Neuronal stem cell (in vitro differentiated cells): ENCODE measurements around the gene PVR.
"Not testable (repeated sequence)": the region's sequence is repeated elsewhere in the genome, so short reads cannot be mapped to it uniquely, and the experiment has no call there.

Experiments
- DNase-seq: peaks from one replicate; pipeline ENCODE4 v3.0.0-alpha.2; 2013; ENCODE audit warnings: low spot score
- H2AFZ ChIP-seq: one replicate; pipeline ENCODE4 v1.6.1; 2013; ENCODE audit warnings: mild to moderate bottlenecking, low read length, inconsistent platforms
- H2AK5ac ChIP-seq: 2 replicates; pipeline ENCODE4 v1.6.1; 2013; ENCODE audit warnings: low read depth, mild to moderate bottlenecking, inconsistent platforms, low read length, moderate library complexity, mixed read lengths
- H2BK120ac ChIP-seq: 2 replicates; pipeline ENCODE4 v1.6.1; 2013; ENCODE audit warnings: low read depth, mild to moderate bottlenecking, inconsistent platforms, low read length, moderate library complexity, mixed read lengths
- H2BK12ac ChIP-seq: one replicate; pipeline ENCODE4 v1.6.1; 2013; ENCODE audit warnings: low read length, inconsistent platforms
- H2BK15ac ChIP-seq: 2 replicates; pipeline ENCODE4 v1.6.1; 2013; ENCODE audit warnings: mild to moderate bottlenecking, low read length, inconsistent platforms, mixed read lengths
- H2BK5ac ChIP-seq: one replicate; pipeline ENCODE4 v1.6.1; 2013; ENCODE audit warnings: inconsistent platforms, mild to moderate bottlenecking, low read length, moderate library complexity
- H3K14ac ChIP-seq: one replicate; pipeline ENCODE4 v1.6.1; 2013; ENCODE audit warnings: low read length, inconsistent platforms
- H3K18ac ChIP-seq: 2 replicates; pipeline ENCODE4 v1.6.1; 2013; ENCODE audit warnings: low read length, inconsistent platforms
- H3K23ac ChIP-seq: 2 replicates; pipeline ENCODE4 v1.6.1; 2013; ENCODE audit warnings: low read depth, mild to moderate bottlenecking, mixed read lengths, low read length, inconsistent platforms; ENCODE audit not compliant: poor library complexity
- H3K27ac ChIP-seq: replicated peaks from 3 replicates; pipeline ENCODE4 v1.5.1; 2013; ENCODE audit warnings: low read length, inconsistent platforms
- H3K27me3 ChIP-seq, 3 experiments: 2 replicates each; pipeline ENCODE4 v1.6.1; 2013; ENCODE audit warnings: low read length in 3 of 3, mild to moderate bottlenecking in 2 of 3, inconsistent platforms in 1 of 3, low read depth in 1 of 3, mixed read lengths in 1 of 3, moderate library complexity in 1 of 3; ENCODE audit not compliant: control insufficient read depth in 3 of 3, insufficient read depth in 3 of 3
- H3K36me3 ChIP-seq, 2 donors: replicated peaks in 1 of 2; 2 replicates each; pipeline ENCODE4 v1.6.1; 2013; ENCODE audit warnings: low read length in 2 of 2; ENCODE audit not compliant: control insufficient read depth in 2 of 2, insufficient read depth in 2 of 2
- H3K4ac ChIP-seq: 2 replicates; pipeline ENCODE4 v1.6.1; 2013; ENCODE audit warnings: inconsistent platforms, mild to moderate bottlenecking, low read length, moderate library complexity
- H3K4me1 ChIP-seq, 2 donors: 1 replicate in 1 of 2; 2 replicates in 1 of 2; pipeline ENCODE4 v1.6.1; 2013; ENCODE audit warnings: low read length in 2 of 2, low read depth in 1 of 2; ENCODE audit not compliant: control insufficient read depth in 2 of 2, insufficient read depth in 1 of 2
- H3K4me2 ChIP-seq: one replicate; pipeline ENCODE4 v1.6.1; 2013; ENCODE audit warnings: mild to moderate bottlenecking, low read length, inconsistent platforms; ENCODE audit not compliant: insufficient read depth, poor library complexity, severe bottlenecking
- H3K4me3 ChIP-seq, 2 donors: 2 replicates each; pipeline ENCODE4 v1.5.1; 2013; ENCODE audit warnings: low read length in 2 of 2, mild to moderate bottlenecking in 2 of 2, inconsistent platforms in 1 of 2, moderate library complexity in 1 of 2
- H3K79me1 ChIP-seq: one replicate; pipeline ENCODE4 v1.6.1; 2013; ENCODE audit warnings: low read depth, mild to moderate bottlenecking, inconsistent platforms, low read length, moderate library complexity
- H3K9ac ChIP-seq: one replicate; pipeline ENCODE4 v1.6.1; 2013; ENCODE audit warnings: mild to moderate bottlenecking, low read depth, low read length, inconsistent platforms; ENCODE audit not compliant: poor library complexity
- H3K9me3 ChIP-seq, 2 donors: replicated peaks in 1 of 2; 2 replicates each; pipeline versions ENCODE3 to v1.6.1; 2013; ENCODE audit warnings: low read length in 2 of 2, mild to moderate bottlenecking in 2 of 2, inconsistent platforms in 1 of 2, low read depth in 1 of 2, mixed read lengths in 1 of 2, moderate library complexity in 1 of 2; ENCODE audit not compliant: control insufficient read depth in 2 of 2, insufficient read depth in 1 of 2
- H4K8ac ChIP-seq: one replicate; pipeline ENCODE4 v1.6.1; 2013; ENCODE audit warnings: low read depth, mild to moderate bottlenecking, inconsistent platforms, low read length, moderate library complexity
- H4K91ac ChIP-seq: one replicate; pipeline ENCODE4 v1.6.1; 2013; ENCODE audit warnings: low read length, low read depth, mild to moderate bottlenecking, inconsistent platforms; ENCODE audit not compliant: poor library complexity
- WGBS, 2 donors: extraction: QIAGEN DNeasy Blood & Tissue Kit; methylation state at CpG; one replicate each; pipeline ENCODE4 v1.1.7; 2013; ENCODE audit warnings: missing lambda C conversion rate in 2 of 2, mixed read lengths in 1 of 2; ENCODE audit not compliant: insufficient read length in 2 of 2, insufficient replicate concordance in 1 of 2; ENCODE audit errors: extremely low coverage in 2 of 2; 5-methylcytosine and 5-hydroxymethylcytosine counted together

Gene PVR

DNA sequence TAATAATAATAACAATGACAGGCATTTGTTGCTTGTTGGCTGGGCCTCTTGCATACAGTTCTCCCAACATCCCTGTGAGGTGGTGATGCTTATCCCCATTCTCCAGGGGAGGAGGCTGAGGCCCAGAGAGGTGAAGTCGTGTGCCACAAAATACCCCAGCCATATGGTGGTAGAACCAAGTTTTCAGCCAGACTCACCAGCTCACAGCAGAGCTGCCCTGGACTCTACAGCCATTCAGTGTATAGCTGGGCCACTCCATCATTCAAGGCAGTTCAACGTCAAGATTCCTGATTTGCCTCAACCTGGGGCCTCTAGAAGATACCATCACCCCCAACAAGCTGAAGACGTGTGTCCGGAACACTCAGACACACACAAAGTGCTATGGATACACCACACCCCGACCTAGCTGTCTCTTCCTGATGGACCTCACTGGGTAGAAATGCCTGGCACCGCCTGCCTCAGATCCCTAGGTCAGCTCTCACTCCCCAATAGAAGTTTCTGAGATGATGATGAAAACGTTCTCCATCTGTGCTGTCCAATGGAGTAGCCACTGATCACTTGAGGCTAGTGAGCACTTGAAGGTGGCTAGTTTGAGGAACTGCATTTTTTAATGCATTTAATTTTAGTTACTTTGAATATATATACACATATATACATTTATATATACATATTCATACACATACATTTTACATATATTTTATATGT is 23.3 kb downstream of the PVR start:
- no peak overlapping the region for H2BK120ac ChIP-seq
- H3K36me3 ChIP-seq, result peaks cover 6 to 13% of the 10 kb centered on the region in 2 donors
- no peaks in the 10 kb centered on the region for H3K9me3 ChIP-seq
- H3K18ac ChIP-seq, result no peak overlapping the region
- H3K27me3 ChIP-seq, result no peaks in the 10 kb centered on the region
- H3K4ac ChIP-seq, result no peak overlapping the region
- H2AFZ ChIP-seq, result no peak overlapping the region
- DNase-seq, result no peak
- H4K8ac ChIP-seq, result no peak overlapping the region
- H3K9ac ChIP-seq, result no peak overlapping the region
- H2BK5ac ChIP-seq, result no peak overlapping the region
- H2AK5ac ChIP-seq, result no peak overlapping the region
- no peak overlapping the region for H3K23ac ChIP-seq
- no peak overlapping the region for H2BK15ac ChIP-seq
- no peak overlapping the region for H3K14ac ChIP-seq
- no peak overlapping the region for H2BK12ac ChIP-seq
- H3K4me1 ChIP-seq, result no peaks in the 10 kb centered on the region
- H3K4me3 ChIP-seq, result no peak overlapping the region
- H3K79me1 ChIP-seq, result no peaks in the 10 kb centered on the region
- no CpG with 5 or more reads among the region's 7 CpGs for WGBS, 2 donors
- no peak overlapping the region for H3K27ac ChIP-seq
- no peak overlapping the region for H3K4me2 ChIP-seq
- no peak overlapping the region for H4K91ac ChIP-seq

DNA sequence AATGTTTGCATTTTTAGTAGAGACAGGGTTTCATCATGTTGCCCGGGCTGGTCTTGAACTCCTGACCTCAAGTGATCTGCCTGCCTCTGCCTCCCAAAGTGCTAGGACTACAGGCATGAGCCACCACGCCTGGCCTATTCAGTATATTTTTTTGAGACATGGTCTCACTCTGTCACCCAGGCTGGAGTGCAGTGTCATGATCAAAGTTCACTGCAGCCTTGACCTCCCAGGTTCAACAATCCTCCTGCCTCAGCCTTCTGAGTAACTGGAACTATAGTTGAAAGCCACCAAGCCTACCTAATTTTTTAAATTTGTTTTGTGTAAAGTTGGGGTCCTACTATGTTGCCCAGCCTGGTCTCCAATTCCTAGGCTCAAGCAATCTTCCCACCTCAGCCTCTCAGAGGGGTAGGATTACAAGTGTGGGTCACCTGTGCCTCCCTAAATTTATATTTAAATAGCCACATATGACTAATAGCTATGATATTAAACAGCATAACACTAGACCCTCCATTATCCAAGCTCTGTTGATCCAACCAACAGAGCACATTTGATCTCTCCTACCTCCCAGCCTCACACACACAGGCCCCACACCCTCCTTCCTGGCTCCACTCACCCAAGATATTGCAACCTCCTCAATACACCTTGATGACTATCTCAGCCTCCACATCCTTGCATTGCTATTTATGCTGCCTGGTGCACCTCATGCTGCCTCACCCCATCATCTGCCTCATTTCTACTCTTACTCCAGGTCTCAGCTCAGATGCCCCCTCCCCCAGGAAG is 25.5 kb downstream of the PVR start:
- no CpG with 5 or more reads among the region's 2 CpGs for WGBS, 2 donors
- no peaks in the 10 kb centered on the region for H3K4me1 ChIP-seq
- no peak overlapping the region for H3K4me2 ChIP-seq
- H3K27me3 ChIP-seq, result no peaks in the 10 kb centered on the region
- no peak overlapping the region for H3K4me3 ChIP-seq
- no peak overlapping the region for H4K91ac ChIP-seq
- no peak overlapping the region for H3K27ac ChIP-seq
- H3K79me1 ChIP-seq, result no peaks in the 10 kb centered on the region
- H3K14ac ChIP-seq, result no peak overlapping the region
- no peak overlapping the region for H2BK15ac ChIP-seq
- no peak overlapping the region for H2AFZ ChIP-seq
- no peak overlapping the region for H4K8ac ChIP-seq
- H3K18ac ChIP-seq, result no peak overlapping the region
- H3K9me3 ChIP-seq, result no peaks in the 10 kb centered on the region
- H3K4ac ChIP-seq, result no peak overlapping the region
- H2AK5ac ChIP-seq, result no peak overlapping the region
- no peak overlapping the region for H3K9ac ChIP-seq
- no peak overlapping the region for H3K23ac ChIP-seq
- H3K36me3 ChIP-seq, result peaks cover 0 to 2% of the 10 kb centered on the region in 2 donors
- DNase-seq, result no peak
- H2BK5ac ChIP-seq, result no peak overlapping the region
- H2BK12ac ChIP-seq, result no peak overlapping the region
- no peak overlapping the region for H2BK120ac ChIP-seq

DNA sequence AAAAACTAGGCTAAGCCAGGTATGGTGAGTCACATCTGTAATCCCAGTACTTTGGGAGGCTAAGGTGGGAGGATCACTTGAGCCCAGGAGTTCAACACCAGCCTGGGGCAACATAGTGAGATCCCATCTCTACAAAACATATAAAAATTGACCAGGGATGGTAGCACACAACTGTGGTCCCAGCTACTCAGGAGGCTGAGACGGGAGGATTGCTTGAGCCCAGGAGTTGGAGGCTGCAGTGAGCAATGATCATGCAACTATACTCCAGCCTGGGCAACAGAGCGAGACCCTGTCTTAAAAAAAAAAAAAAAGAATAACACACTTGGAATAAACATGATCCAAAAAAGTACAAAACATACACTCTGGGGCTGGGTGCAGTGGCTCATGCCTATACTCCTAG is 26.3 kb downstream of the PVR start:
- not testable (repeated sequence) for H3K9ac ChIP-seq, H4K8ac ChIP-seq, H2AFZ ChIP-seq, H3K18ac ChIP-seq, DNase-seq, H3K4me2 ChIP-seq, H3K9me3 ChIP-seq, H3K14ac ChIP-seq, H3K4ac ChIP-seq, H3K4me1 ChIP-seq, H2BK15ac ChIP-seq, H3K23ac ChIP-seq, H3K4me3 ChIP-seq, H3K27ac ChIP-seq, H2BK120ac ChIP-seq, H4K91ac ChIP-seq, H3K79me1 ChIP-seq, H3K27me3 ChIP-seq, H2BK5ac ChIP-seq, H2AK5ac ChIP-seq, H3K36me3 ChIP-seq, H2BK12ac ChIP-seq
- no CpG with 5 or more reads among the region's 2 CpGs for WGBS, 2 donors

DNA sequence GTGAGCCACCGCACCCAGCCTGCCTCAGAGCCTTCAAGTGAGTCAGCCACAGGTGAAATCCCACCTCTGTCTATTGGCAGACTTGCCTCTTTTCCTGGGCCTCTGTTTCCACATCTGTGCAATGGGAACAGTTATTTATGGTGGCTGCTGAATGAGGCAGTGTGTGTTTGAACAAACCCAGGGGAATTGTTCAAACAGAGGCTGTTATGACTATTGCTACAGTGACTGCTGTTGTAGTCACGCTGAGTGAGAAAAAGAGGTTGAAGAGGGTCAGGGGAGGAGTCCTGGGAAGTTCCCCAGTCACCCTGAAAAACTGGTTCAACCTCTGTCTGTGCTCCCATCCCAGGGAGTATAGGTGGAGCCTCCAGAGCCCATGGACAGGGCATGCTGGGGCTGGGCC is 27.7 kb downstream of the PVR start, which contains the start of gene CEACAM19:
CEACAM19 (plus strand) TSS at position 83 of the 400 bp plus-strand sequence. CDS start 450 bp downstream, outside the sequence.
- H3K14ac ChIP-seq, result no peak within 1 kb of the TSS
- no peak within 1 kb of the TSS for H3K4me3 ChIP-seq
- no peak within 1 kb of the TSS for H2AFZ ChIP-seq
- no peak within 1 kb of the TSS for H2BK120ac ChIP-seq
- no peak within 1 kb of the TSS for H4K91ac ChIP-seq
- no peaks in the 10 kb centered on the region for H3K9me3 ChIP-seq
- H3K18ac ChIP-seq, result no peak within 1 kb of the TSS
- H2AK5ac ChIP-seq, result no peak within 1 kb of the TSS
- DNase-seq, result no peak
- H3K27ac ChIP-seq, result no peak within 1 kb of the TSS
- no peaks in the 10 kb centered on the region for H3K36me3 ChIP-seq
- H4K8ac ChIP-seq, result no peak within 1 kb of the TSS
- WGBS, 2 donors, result no CpG with 5 or more reads among the region's 2 CpGs
- H2BK15ac ChIP-seq, result no peak within 1 kb of the TSS
- H3K79me1 ChIP-seq, result no peaks in the 10 kb centered on the region
- H3K4me2 ChIP-seq, result no peak within 1 kb of the TSS
- H3K23ac ChIP-seq, result no peak within 1 kb of the TSS
- no peaks in the 10 kb centered on the region for H3K27me3 ChIP-seq
- no peak within 1 kb of the TSS for H2BK12ac ChIP-seq
- no peak within 1 kb of the TSS for H2BK5ac ChIP-seq
- no peak within 1 kb of the TSS for H3K9ac ChIP-seq
- no peak within 1 kb of the TSS for H3K4ac ChIP-seq
- no peaks in the 10 kb centered on the region for H3K4me1 ChIP-seq
